ENCODE results near the gene PKNOX2.

Gene PKNOX2

GRCh38 chr11:125345421-125346178 lies 181.0 kb downstream of the PKNOX2 start:
- no peak overlapping the region for H3K27ac ChIP-seq
- TF ChIP-seq ZFX (IDR thresholded peaks at IDR 0.05), result no peak
- TF ChIP-seq, protein P1, sequence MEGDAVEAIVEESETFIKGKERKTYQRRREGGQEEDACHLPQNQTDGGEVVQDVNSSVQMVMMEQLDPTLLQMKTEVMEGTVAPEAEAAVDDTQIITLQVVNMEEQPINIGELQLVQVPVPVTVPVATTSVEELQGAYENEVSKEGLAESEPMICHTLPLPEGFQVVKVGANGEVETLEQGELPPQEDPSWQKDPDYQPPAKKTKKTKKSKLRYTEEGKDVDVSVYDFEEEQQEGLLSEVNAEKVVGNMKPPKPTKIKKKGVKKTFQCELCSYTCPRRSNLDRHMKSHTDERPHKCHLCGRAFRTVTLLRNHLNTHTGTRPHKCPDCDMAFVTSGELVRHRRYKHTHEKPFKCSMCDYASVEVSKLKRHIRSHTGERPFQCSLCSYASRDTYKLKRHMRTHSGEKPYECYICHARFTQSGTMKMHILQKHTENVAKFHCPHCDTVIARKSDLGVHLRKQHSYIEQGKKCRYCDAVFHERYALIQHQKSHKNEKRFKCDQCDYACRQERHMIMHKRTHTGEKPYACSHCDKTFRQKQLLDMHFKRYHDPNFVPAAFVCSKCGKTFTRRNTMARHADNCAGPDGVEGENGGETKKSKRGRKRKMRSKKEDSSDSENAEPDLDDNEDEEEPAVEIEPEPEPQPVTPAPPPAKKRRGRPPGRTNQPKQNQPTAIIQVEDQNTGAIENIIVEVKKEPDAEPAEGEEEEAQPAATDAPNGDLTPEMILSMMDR (conservative IDR thresholded peaks at IDR 0.05), result peak; percentile 96

DNA sequence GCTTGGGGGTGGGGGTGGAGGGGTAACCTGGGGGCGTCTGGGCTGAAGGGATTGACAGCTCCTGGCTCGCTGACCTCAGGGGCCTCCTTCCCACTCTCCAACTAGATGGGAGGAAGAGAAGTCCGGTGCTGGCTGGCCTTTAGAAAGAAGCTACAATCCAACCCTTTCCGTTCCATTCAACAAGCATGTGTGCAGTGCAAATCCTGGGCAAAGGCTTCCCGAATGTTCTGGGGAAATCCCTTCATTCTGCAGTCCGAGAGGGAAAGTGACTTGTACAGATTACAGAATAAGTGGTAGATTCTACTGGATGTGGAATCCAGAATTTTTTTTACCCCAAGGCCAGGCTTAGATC lies 181.6 kb downstream of the PKNOX2 start:
- H3K27ac ChIP-seq, result no peak overlapping the region
- no peak for TF ChIP-seq ZFX (IDR thresholded peaks at IDR 0.05)

DNA sequence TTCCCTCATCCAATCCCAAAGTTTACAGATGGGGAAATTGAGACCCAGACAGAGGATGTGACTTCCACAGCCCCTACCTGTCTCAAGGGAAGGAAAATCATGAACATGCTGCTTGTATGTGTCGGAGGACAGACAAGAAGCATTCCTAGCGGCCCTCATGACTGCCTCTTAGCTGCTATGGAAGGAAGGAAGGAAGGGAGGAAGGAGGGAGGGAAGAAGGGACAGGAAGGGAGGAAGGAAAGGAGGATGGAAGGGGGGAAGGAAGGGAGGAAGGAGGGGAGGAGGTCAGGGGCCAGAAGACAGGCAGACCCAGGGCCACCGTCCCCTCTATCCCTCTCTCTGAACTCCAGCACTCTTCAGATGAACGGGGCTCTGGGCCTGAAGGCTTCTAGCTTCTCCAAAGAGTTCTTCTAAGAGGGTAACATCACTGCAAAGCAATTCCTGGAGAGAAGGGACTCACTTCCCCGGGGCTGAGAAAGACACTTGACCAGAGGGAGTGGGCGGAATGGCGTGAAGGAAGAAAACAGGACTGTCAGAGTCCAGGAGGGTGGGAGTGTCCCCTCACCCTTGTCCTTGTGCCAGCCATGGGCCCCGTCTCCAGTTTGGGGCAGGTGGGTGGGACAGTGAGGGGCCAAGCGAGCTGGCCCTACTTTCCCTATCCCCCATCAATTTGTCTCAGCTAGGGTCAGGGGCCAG lies 182.2 kb downstream of the PKNOX2 start:
- TF ChIP-seq, protein P1 (conservative IDR thresholded peaks at IDR 0.05), result no peak
- no peak for TF ChIP-seq ZFX (IDR thresholded peaks at IDR 0.05)
- H3K27ac ChIP-seq, result no peak overlapping the region

GRCh38 chr11:125347261-125347585 lies 182.7 kb downstream of the PKNOX2 start:
- no peak overlapping the region for H3K27ac ChIP-seq
- TF ChIP-seq ZFX (IDR thresholded peaks at IDR 0.05), result no peak
- TF ChIP-seq, protein P1 (conservative IDR thresholded peaks at IDR 0.05), result no peak

DNA sequence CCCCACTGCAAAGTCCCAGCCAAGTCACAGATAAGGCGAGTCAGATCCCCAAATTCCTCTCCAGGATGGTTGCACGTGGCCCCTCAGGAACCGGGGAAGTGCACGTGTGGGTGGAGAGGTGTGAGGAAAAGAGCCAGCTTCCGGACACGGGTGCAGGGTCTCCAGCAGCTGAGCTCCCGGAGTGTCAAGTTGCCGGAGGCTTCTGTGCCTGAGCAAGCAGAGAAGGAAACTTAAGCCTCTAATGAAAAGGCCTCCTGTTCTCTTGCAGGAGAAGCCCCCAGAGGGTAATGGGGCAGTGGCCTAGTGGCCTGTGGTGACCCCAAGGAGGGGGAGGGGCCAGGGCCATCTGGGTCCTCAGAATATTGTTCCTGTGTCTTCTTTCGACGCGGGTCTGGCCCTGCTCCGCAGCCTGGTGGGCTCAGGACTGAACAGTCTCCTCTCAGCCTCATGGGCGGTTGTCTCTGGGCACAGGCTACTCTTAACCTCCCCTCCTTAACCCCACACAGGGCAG lies 183.6 kb downstream of the PKNOX2 start:
- TF ChIP-seq, protein P1 (conservative IDR thresholded peaks at IDR 0.05), result no peak
- no peak for TF ChIP-seq ZFX (IDR thresholded peaks at IDR 0.05)
- no peak overlapping the region for H3K27ac ChIP-seq

GRCh38 chr11:125348674-125349309 lies 184.2 kb downstream of the PKNOX2 start:
- H3K27ac ChIP-seq, result no peak overlapping the region
- no peak for TF ChIP-seq ZFX (IDR thresholded peaks at IDR 0.05)
- TF ChIP-seq, protein P1 (conservative IDR thresholded peaks at IDR 0.05), result peak; percentile 96

DNA sequence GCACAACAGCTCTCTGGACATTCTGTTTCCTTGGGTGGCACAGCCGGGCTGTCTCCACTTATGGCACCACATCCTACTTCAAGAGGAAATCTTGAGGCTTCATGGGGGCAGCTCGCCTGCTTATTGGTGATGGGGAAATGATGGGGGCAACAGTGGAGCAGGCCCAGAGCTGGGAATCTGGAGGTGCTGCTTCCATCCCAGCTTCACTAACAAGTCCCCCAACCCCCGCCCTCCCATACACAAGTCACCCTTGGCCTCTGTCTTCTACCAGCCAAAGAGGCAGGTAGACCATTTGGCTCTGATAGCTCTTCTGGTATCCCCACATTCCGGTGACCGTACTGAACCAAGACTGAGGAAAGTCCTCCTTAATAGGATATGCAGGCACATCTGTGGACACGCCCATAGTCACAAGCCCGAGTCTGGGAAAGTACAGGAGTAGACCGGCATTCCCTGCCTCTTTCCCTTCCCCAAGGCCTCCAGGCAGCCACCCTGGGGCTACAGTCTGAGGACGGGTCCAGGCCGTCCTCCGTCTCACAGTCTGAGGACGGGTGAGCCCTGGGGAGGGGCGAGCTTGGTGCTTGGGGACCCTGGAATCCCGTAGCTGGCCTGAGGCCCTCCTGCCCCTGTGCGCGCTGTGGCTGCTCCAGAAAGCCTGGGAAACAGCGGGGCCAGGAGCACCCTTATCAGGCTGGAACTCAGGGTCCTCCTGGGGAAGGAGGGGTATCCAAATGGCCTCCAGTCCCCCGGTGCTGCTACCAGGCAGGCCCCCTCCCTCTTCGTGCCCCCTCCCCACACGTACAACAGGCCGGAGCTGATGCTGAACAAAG lies 185.9 kb downstream of the PKNOX2 start:
- no peak for TF ChIP-seq ZFX (IDR thresholded peaks at IDR 0.05)
- TF ChIP-seq, protein P1 (conservative IDR thresholded peaks at IDR 0.05), result no peak
- no peak overlapping the region for H3K27ac ChIP-seq

Measured in C4-2B (cell line).